Measurements from ENCODE around the gene TROAP.

GRCh38 chr12:49327368-49327767 lies 4.3 kb downstream of the TROAP start:
- TF ChIP-seq PRDM4 (tag by site-specific recombination; IDR thresholded peaks at IDR 0.05) (no peak), PBX3 (CRISPR knock-in tag; IDR thresholded peaks at IDR 0.05) (no peak), ZBTB17 (tag by site-specific recombination; IDR thresholded peaks at IDR 0.05) (no peak)

Data from HEK293 (cell line).